Stimulated activated CD8-positive, alpha-beta memory T cell treated with anti-CD3 and anti-CD28 coated beads, Interleukin-4, amount 100 ng/mL, for 4 hours (primary cell): ENCODE measurements around the gene ZNF587.
"Not testable (repeated sequence)": the region's sequence is repeated elsewhere in the genome, so short reads cannot be mapped to it uniquely, and the experiment has no call there.

ENCODE experiments used
- DNase-seq, 2 donors: peaks; one replicate each; pipeline ENCODE4 v3.0.0-alpha.2; 2020; ENCODE audit warnings: low read depth in 2 of 2, low spot score in 1 of 2

ZNF587 gene

GRCh38 chr19:57886046-57886445 lies 36.4 kb downstream of the ZNF587 start:
- DNase-seq: no peak

- DNase-seq: no peak
Observed at GRCh38 chr19:57887195-57887941, 37.7 kb downstream of the ZNF587 start.

GRCh38 chr19:57888107-57888559 lies 38.5 kb downstream of the ZNF587 start:
- DNase-seq: no peak

DNA sequence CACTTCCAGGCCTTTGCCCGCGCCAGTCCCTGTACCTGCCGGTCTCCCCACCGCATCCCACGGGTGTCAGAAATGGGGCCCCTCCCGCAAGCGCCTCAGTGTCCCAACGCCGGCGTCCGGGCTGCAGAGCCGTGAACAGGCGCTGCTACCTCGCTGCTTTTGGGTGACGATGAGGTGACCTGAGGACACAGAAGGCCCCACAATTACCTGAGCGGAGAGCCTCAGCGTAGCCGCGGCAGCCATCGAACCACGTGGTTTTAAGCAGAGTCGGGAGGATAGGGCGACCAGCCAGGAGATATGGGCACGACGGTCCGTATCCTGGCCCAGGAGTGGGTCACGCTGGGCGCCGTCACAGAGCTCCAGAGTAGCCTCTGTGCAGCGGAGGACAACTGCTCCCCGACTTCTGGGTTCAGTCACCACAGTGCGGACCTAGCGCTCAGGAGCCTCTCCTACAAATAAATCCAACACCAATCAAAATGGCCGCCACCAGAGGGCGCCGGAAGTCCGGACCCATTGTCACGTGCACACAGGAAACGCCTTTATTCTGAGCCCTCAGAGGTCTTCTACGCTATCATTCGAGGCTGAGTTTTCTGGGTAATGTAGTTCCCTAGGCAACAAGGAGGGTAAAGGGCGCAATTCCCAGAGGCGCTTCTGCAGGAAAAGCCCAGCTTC lies 39.0 kb downstream of the ZNF587 start, which contains the start of gene ZNF814:
TSS of gene ZNF814 (minus strand) at position 478 of the 672 bp plus-strand sequence. CDS start at position 243, 235 bp downstream.
- peak; percentile 60 to 75 for DNase-seq

GRCh38 chr19:57890706-57891105 lies 41.0 kb downstream of the ZNF587 start:
- DNase-seq: not testable (repeated sequence)

- DNase-seq: no peak
Observed at GRCh38 chr19:57900311-57900710, 50.7 kb downstream of the ZNF587 start.

DNA sequence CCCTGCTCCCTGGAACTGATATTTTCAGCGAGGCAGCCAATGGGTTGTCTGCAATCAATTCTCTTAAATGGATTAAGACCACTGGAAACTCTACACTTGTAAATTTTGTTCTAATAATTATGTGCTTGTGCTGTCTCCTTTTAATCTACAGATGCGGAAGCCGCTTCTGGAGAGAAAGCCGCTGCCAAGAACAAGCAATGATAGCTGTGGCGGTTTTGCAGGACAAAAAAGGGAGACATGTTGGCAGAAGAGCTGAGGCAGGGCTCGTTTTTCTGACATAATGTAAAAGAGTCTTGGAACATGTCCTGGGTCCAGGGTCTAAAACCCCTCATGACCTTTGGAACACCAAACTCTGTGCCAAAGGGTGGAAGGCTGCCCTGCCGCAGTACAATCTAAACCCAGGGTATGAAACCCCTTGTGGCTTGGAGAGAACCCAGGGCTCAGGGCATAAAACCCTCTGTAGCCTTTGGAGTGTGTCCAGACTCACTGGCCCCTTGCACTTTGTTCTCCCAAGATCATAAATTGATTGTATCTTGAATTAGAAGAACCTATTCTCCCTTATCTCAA lies 54.0 kb downstream of the ZNF587 start:
- no peak for DNase-seq

GRCh38 chr19:57905258-57905657 lies 55.6 kb downstream of the ZNF587 start:
- DNase-seq: no peak

GRCh38 chr19:57907394-57907793 lies 57.7 kb downstream of the ZNF587 start:
- no peak for DNase-seq

DNA sequence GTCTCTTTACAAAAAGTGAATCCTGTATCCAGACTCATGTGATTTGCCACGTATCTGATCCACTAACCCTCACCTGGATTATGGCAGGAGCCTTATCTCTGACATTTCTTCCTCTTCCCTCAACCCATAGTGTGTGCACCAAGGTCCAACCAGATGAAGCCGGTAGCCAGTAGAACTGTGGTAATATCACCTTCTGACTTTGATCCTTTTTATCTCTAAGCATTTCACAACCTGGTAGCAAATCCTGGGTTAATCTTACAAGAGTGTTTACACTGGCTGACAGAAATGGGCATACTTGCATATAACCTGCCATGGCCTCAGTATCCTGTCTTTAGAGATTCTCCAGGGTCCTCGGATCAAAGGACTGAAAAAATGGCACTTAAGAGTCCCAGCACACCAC lies 64.9 kb downstream of the ZNF587 start:
- no peak for DNase-seq
